Endothelial cell of umbilical vein (primary cell): ENCODE data around the gene FGA.

Experiments used
- EZH2 ChIP-seq: IDR thresholded peaks from 2 replicates; pipeline ENCODE4 v1.6.1; 2012; ENCODE audit warnings: borderline replicate concordance, low read depth, mild to moderate bottlenecking, moderate library complexity, low read length, inconsistent platforms; ENCODE audit not compliant: severe bottlenecking
- GATA2 ChIP-seq: IDR thresholded peaks from 2 replicates; pipeline ENCODE4 v1.7.0; 2011; ENCODE audit warnings: low read depth, mild to moderate bottlenecking, moderate library complexity, mixed read lengths, low read length; ENCODE audit not compliant: insufficient read length, insufficient read depth
- MAX ChIP-seq: IDR thresholded peaks from 2 replicates; pipeline ENCODE4 v1.6.1; 2011; ENCODE audit not compliant: insufficient read depth, insufficient read length
- TF ChIP-seq, protein P1 (sequence below), 2 donors: IDR thresholded peaks; 1 replicate in 1 of 2; 2 replicates in 1 of 2; pipeline ENCODE4 v1.5.1; 2011; ENCODE audit warnings: low read length in 2 of 2, mild to moderate bottlenecking in 2 of 2, moderate library complexity in 2 of 2, control low read depth in 1 of 2, inconsistent platforms in 1 of 2, low read depth in 1 of 2; ENCODE audit not compliant: insufficient read depth in 1 of 2; ENCODE audit errors: extremely low read depth in 1 of 2

- TF ChIP-seq MAX (no peak), GATA2 (no peak), EZH2 (no peak)
- TF ChIP-seq, protein P1, sequence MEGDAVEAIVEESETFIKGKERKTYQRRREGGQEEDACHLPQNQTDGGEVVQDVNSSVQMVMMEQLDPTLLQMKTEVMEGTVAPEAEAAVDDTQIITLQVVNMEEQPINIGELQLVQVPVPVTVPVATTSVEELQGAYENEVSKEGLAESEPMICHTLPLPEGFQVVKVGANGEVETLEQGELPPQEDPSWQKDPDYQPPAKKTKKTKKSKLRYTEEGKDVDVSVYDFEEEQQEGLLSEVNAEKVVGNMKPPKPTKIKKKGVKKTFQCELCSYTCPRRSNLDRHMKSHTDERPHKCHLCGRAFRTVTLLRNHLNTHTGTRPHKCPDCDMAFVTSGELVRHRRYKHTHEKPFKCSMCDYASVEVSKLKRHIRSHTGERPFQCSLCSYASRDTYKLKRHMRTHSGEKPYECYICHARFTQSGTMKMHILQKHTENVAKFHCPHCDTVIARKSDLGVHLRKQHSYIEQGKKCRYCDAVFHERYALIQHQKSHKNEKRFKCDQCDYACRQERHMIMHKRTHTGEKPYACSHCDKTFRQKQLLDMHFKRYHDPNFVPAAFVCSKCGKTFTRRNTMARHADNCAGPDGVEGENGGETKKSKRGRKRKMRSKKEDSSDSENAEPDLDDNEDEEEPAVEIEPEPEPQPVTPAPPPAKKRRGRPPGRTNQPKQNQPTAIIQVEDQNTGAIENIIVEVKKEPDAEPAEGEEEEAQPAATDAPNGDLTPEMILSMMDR (IDR thresholded peaks at IDR 0.05; ENCODE audit: extremely low read depth in 1 of 2, insufficient read depth in 1 of 2, low read depth in 1 of 2, low read length in 2 of 2), result no peak
Observed at GRCh38 chr4:154610582-154610981, 20.0 kb upstream of the FGA start.
